GM21423 (cell line): ENCODE data around the gene IL32.
"Not testable (repeated sequence)": the region's sequence is repeated elsewhere in the genome, so short reads cannot be mapped to it uniquely, and the experiment has no call there.

Source experiments
- ATAC-seq: cut with Tn5 transposase; IDR thresholded peaks from one replicate; pipeline ENCODE4 v1.9.1; 2021; ENCODE audit warnings: mild to moderate bottlenecking, moderate library complexity; ENCODE audit not compliant: unreplicated experiment

Gene IL32

DNA sequence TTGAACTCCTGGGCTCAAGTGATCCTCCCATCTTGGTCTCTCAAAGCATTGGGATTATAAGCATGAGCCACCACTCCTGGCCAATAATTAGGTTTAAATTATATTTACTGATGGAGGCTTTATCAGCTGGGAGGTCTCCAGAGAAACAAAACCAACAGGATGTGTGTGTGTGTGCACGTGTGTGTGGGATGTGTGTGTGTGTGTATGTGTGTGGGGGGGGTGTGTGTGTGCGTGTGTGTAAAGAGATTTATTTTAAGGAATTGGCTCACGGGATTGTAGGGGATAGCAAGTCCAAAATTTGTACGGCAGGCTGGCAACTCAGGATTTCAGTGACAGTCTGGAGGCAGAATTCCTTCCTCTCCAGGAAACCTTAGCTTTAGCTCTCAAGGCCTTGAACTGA, 14.4 kb upstream of the IL32 start:
- no peak for ATAC-seq

GRCh38 chr16:3051494-3051893, 13.9 kb upstream of the IL32 start:
- no peak for ATAC-seq

- ATAC-seq: not testable (repeated sequence)
Measured at GRCh38 chr16:3052571-3053329, 12.7 kb upstream of the IL32 start.

- ATAC-seq: not testable (repeated sequence)
Measured at GRCh38 chr16:3053330-3053710, 12.1 kb upstream of the IL32 start.

GRCh38 chr16:3054965-3055733, 10.3 kb upstream of the IL32 start:
- ATAC-seq: no peak

GRCh38 chr16:3055734-3056115, 9.7 kb upstream of the IL32 start:
- not testable (repeated sequence) for ATAC-seq

DNA sequence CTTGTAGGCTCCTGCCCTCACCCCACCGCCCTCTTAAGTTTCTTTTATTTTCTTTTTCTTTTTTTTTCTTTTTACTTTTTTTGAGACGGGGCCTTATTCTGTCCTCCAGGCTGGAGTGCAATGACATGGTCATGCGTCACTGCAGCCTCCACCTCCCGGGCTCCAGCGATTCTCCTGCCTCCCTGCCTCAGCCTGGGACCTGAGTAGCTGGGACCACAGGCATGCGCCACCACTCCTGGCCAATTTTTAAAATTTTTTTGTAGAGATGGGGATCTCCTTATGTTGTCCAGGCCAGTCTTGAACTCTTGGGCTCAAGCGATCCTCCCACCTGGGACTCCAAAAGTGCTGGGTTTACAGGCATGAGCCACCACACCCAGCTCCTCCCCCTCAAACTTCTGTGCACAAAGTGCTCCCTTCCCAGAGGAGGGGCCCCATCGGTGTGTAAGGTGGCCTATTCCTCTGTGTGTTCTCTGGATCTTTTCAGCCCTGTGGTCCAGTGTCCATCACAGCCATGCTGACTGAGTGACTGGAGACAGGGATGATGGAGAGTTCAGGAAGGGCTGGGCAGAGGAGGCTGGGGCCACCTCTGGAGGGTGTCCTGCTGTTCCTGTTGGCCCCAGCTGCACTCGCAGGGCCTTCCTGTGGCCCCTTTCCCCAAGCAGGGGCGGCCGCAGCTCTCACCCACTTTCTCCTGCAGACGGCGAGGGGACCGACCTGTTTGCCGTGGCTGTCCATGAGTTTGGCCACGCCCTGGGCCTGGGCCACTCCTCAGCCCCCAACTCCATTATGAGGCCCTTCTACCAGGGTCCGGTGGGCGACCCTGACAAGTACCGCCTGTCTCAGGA, 8.9 kb upstream of the IL32 start:
- ATAC-seq: no peak

DNA sequence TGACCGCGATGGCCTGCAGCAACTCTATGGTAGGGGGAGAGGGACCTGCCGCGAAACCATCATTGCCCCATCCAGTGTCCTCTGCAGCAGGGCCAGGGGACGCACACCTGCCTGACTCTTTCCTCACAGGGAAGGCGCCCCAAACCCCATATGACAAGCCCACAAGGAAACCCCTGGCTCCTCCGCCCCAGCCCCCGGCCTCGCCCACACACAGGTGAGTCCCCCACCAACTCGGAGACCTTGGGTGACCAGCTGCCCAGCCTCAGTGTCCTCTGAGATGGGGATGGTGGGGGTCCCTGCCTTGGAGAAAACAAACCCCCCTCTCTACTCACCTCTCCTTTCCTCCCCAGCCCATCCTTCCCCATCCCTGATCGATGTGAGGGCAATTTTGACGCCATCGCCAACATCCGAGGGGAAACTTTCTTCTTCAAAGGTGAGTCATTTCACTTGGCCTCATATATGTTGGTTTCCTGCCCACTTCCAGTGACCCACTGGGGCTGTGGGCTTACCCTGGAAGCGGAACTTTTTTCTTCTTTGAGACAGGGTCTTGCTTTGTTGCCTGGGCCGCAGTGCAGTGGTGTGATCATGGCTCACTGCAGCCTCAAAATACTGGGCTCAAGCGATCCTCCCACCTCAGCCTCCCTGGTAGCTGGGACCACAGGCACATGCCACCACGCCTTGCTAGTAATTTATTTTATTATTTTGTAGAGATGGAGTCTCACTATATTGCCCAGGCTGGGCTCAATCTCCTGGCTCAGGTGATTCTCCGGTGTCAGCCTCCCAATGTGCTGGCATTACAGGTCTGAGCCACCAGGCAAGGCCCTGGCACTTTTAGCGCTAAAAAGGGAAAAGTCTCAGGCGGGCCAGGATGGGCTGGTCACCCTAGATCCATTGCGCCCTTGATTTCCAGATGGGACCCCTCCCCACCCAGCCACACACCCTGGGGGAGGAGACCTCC, 8.0 kb upstream of the IL32 start:
- ATAC-seq: no peak

GRCh38 chr16:3058139-3059030, 7.1 kb upstream of the IL32 start:
- no peak for ATAC-seq

DNA sequence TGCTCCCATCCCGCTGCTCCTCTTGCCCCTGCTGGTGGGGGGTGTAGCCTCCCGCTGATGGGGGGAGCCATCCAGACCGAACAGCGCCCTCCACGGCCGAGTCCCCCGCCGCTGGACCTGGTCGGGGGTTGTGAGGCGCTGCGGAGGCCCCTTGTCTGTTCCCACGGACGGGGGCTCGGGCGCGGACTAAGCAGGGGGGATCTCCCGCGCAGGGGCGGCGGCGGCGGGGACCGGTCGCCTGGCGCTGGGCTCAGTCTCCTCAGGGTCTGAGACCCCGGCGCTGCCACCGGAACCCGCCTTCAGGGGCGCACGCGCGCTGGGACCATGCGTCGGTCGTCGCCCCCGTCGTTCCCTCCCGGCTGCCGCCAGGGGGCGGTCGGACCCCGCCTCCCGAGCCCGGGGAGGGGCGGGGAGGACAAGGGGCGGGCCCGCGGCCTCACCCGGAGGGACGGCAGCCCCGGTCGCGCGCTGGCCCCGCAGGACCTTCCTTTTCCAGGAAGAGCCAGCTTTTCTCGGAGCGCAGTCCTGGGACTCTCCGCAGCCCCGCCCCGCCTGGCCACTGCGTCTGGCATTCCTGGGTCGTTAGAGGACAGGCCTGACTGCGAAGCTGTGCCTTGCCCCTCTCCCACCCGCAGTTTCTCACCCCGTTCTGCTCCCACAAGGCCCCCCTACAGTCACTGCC, 6.3 kb upstream of the IL32 start:
- peak; percentile 73 for ATAC-seq

GRCh38 chr16:3059723-3060242, 5.7 kb upstream of the IL32 start:
- ATAC-seq: no peak

- ATAC-seq: no peak
Measured at GRCh38 chr16:3060339-3061127, 4.9 kb upstream of the IL32 start.

- no peak for ATAC-seq
Measured at GRCh38 chr16:3062553-3062952, 2.9 kb upstream of the IL32 start.

DNA sequence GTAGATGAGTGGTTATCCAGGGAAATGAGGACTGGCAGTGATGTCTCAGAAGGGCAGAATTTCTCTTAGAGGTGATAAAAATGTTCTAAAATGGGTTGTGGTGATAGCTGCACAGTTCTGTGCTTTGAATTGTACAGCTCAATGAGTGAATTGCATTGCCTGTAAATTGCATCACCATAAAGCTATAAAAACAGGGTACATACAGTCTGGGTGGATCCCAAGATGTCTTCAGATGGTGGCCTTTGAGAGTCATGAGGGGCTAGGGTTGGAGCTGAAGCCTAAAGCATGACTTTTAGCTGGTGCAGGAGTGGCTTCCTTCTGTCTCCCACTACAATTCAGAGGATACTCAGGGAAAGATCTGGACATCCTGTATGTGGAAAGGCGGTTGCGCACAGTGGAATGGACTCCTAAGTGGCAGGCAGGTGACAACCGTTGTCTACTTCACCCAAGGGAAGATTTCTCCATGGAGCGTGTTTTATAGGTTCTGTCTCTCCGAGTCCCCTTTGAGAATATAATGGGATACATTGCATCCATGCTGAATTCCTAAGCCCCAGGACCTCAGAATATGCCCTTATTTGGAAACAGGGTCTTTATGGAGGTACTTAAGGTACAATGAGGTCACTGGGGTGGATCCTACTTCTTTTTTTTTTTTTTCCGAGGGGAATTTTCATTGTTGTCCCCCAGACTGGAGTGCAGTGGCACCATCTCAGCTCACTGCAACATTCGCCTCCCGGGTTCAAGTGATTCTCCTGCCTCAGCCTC, 1.6 kb upstream of the IL32 start:
- no peak for ATAC-seq

DNA sequence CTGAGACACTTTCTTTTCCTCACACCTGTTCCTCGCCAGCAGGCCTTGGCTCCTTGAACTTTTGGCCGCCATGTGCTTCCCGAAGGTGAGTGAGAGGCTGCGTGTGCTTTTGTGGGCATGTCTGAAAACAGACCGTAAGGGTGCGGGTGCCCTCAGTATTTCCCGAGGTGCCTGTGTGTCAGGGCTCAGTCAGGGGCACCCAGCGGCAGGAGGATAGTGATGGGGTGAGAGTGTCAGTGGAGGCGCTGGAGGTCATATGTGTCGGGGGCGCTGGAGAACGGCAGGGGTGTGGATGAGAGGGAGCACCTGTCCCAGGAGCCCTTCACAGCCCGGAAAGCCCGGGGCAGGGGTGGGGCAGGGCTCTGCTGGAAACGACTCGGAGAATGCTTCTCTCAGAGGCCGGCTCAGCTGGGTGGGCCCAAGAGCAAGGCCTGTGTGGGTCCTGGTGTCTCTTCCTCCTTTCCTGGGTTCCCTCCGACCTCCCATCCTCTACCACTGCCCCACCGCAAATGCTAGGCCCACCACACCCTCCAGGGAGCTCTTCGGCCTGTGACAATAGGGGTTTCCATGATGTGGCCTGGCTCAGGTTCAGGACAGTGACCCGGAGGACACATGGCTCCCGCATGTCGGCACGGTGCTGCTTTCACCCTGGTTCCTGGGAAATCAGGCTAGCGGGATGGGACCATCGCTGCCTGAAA, 451 bp downstream of the IL32 start:
- ATAC-seq: no peak

DNA sequence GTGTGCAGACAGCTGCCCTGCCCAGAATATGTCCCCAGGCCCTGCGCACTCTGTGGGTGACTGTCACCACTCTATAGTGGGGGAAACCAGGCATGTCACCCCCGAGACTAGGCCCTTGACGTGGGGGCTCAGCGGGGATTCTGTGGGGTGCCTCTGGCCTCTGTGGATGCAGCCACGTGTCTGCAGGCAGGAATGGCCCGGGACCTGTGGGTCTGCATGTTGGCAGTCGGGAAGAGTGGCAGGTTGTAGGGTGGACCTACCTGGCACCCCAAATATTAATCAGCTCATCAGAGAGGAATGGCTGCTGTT, 954 bp downstream of the IL32 start:
- no peak for ATAC-seq

GRCh38 chr16:3068487-3068886, 3.0 kb downstream of the IL32 start:
- ATAC-seq: no peak
